ENCODE data around the gene AGAP1.

The AGAP1 gene

GRCh38 chr2:235614176-235614860 is 120.5 kb downstream of the AGAP1 start:
- H3K36me3 ChIP-seq (ENCODE audit: control insufficient read depth, insufficient read depth, low read length) = no peaks in the 10 kb centered on the region
- DNase-seq (ENCODE audit: low read depth, low spot score) = no peak
- H3K4me3 ChIP-seq (ENCODE audit: low read length) = no peak overlapping the region
- WGBS (ENCODE audit: insufficient coverage, insufficient read length) = no CpG with 5 or more reads among the region's 14 CpGs
- no peaks in the 10 kb centered on the region for H3K9me3 ChIP-seq (ENCODE audit: control insufficient read depth, insufficient read depth, low read length)
- H3K4me1 ChIP-seq (ENCODE audit: control insufficient read depth, insufficient read depth, low read length) = peaks cover 2% of the 10 kb centered on the region; the same call in 1 of the 2 replicates
- H3K27ac ChIP-seq (ENCODE audit: low read length) = no peak overlapping the region
- no peaks in the 10 kb centered on the region for H3K27me3 ChIP-seq (ENCODE audit: control insufficient read depth, insufficient read depth, low read length)

DNA sequence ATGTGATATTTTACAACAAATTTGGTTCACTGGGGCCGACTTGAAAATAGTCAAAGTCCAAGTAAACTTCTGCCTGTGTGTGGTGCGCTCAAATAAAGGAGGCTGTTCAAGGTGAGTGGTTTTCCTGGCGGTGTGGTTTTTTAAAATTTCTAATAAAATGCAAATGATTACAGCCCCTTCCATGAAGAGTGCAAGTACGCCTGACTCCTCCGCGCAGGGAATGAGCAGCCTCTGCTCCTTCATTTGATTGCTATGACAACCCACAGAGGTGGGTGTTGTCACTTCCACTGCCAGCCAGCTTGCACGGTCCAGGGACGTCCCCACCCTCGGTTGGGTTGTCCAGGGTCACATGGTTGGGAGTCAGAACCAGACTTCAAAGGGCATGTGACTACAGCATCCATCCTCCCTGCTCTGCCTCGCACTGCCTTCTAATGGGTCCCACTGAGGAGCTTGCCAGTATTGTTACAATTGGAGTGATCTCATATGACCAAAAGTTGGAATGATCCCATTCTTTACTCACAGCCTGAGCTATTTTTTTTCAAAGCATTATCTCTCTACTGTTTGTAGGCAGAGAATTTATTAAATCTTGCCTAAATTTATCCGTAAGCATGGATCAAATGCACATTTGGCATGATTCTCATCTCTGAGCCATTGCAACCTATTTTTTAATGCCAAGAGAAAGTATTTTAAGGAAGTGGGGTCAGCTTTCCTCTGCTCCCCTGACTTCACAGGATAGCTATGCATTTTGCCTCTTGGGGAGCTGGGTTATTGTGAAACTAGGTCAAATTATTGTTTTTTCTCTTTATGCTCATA is 121.3 kb downstream of the AGAP1 start:
- H3K27me3 ChIP-seq (ENCODE audit: control insufficient read depth, insufficient read depth, low read length) = no peaks in the 10 kb centered on the region
- no peak overlapping the region for H3K27ac ChIP-seq (ENCODE audit: low read length)
- no peak for DNase-seq (ENCODE audit: low read depth, low spot score)
- no peaks in the 10 kb centered on the region for H3K9me3 ChIP-seq (ENCODE audit: control insufficient read depth, insufficient read depth, low read length)
- H3K36me3 ChIP-seq (ENCODE audit: control insufficient read depth, insufficient read depth, low read length) = no peaks in the 10 kb centered on the region
- no CpG with 5 or more reads among the region's 11 CpGs for WGBS (ENCODE audit: insufficient coverage, insufficient read length)
- no peak overlapping the region for H3K4me3 ChIP-seq (ENCODE audit: low read length)
- peaks cover 2% of the 10 kb centered on the region; the same call in 1 of the 2 replicates for H3K4me1 ChIP-seq (ENCODE audit: control insufficient read depth, insufficient read depth, low read length)

- Histone ChIP-seq H3K36me3 (ENCODE audit: control insufficient read depth, insufficient read depth, low read length) (no peaks in the 10 kb centered on the region), H3K27me3 (ENCODE audit: control insufficient read depth, insufficient read depth, low read length) (no peaks in the 10 kb centered on the region), H3K9me3 (ENCODE audit: control insufficient read depth, insufficient read depth, low read length) (no peaks in the 10 kb centered on the region), H3K4me1 (ENCODE audit: control insufficient read depth, insufficient read depth, low read length) (0 out of 2 replicates have a peak, but pooled peaks cover 2% of the 10 kb centered on the region), H3K4me3 (ENCODE audit: low read length) (no peak overlapping the region), H3K27ac (ENCODE audit: low read length) (no peak overlapping the region)
- DNase-seq (ENCODE audit: low read depth, low spot score) = no peak
- WGBS (ENCODE audit: insufficient coverage, insufficient read length) = no CpG with 5 or more reads among the region's 2 CpGs
These were observed 123.0 kb downstream of the AGAP1 start for GRCh38 chr2:235616885-235617284.

- Histone ChIP-seq H3K27ac (ENCODE audit: low read length) (no peak overlapping the region), H3K4me1 (ENCODE audit: control insufficient read depth, insufficient read depth, low read length) (peaks cover under 1% of the 10 kb centered on the region; the same call in 1 of the 2 replicates), H3K4me3 (ENCODE audit: low read length) (no peak overlapping the region), H3K9me3 (ENCODE audit: control insufficient read depth, insufficient read depth, low read length) (no peaks in the 10 kb centered on the region), H3K36me3 (ENCODE audit: control insufficient read depth, insufficient read depth, low read length) (no peaks in the 10 kb centered on the region), H3K27me3 (ENCODE audit: control insufficient read depth, insufficient read depth, low read length) (no peaks in the 10 kb centered on the region)
- no peak for DNase-seq (ENCODE audit: low read depth, low spot score)
- no CpG with 5 or more reads among the region's 7 CpGs for whole genome bisulfite sequencing (ENCODE audit: insufficient coverage, insufficient read length)
These were observed 124.2 kb downstream of the AGAP1 start for GRCh38 chr2:235618039-235618438.

GRCh38 chr2:235619544-235619943 is 125.7 kb downstream of the AGAP1 start:
- no peaks in the 10 kb centered on the region for H3K27me3 ChIP-seq (ENCODE audit: control insufficient read depth, insufficient read depth, low read length)
- H3K36me3 ChIP-seq (ENCODE audit: control insufficient read depth, insufficient read depth, low read length) = no peaks in the 10 kb centered on the region
- DNase-seq (ENCODE audit: low read depth, low spot score) = no peak
- no peak overlapping the region for H3K27ac ChIP-seq (ENCODE audit: low read length)
- no peaks in the 10 kb centered on the region for H3K9me3 ChIP-seq (ENCODE audit: control insufficient read depth, insufficient read depth, low read length)
- H3K4me3 ChIP-seq (ENCODE audit: low read length) = no peak overlapping the region
- peaks cover 4% of the 10 kb centered on the region; the same call in 1 of the 2 replicates for H3K4me1 ChIP-seq (ENCODE audit: control insufficient read depth, insufficient read depth, low read length)
- WGBS (ENCODE audit: insufficient coverage, insufficient read length) = no CpG with 5 or more reads among the region's 6 CpGs

GRCh38 chr2:235621736-235622135 is 127.9 kb downstream of the AGAP1 start:
- no peaks in the 10 kb centered on the region for H3K36me3 ChIP-seq (ENCODE audit: control insufficient read depth, insufficient read depth, low read length)
- no peak for DNase-seq (ENCODE audit: low read depth, low spot score)
- WGBS (ENCODE audit: insufficient coverage, insufficient read length) = no CpG with 5 or more reads among the region's 7 CpGs
- H3K9me3 ChIP-seq (ENCODE audit: control insufficient read depth, insufficient read depth, low read length) = no peaks in the 10 kb centered on the region
- peaks cover 4% of the 10 kb centered on the region; the same call in 1 of the 2 replicates for H3K4me1 ChIP-seq (ENCODE audit: control insufficient read depth, insufficient read depth, low read length)
- no peak overlapping the region for H3K4me3 ChIP-seq (ENCODE audit: low read length)
- H3K27ac ChIP-seq (ENCODE audit: low read length) = no peak overlapping the region
- H3K27me3 ChIP-seq (ENCODE audit: control insufficient read depth, insufficient read depth, low read length) = no peaks in the 10 kb centered on the region

- peaks cover 4% of the 10 kb centered on the region; the same call in 1 of the 2 replicates for H3K4me1 ChIP-seq (ENCODE audit: control insufficient read depth, insufficient read depth, low read length)
- H3K27ac ChIP-seq (ENCODE audit: low read length) = no peak overlapping the region
- H3K27me3 ChIP-seq (ENCODE audit: control insufficient read depth, insufficient read depth, low read length) = no peaks in the 10 kb centered on the region
- whole genome bisulfite sequencing (ENCODE audit: insufficient coverage, insufficient read length) = no CpG with 5 or more reads among the region's 9 CpGs
- no peaks in the 10 kb centered on the region for H3K36me3 ChIP-seq (ENCODE audit: control insufficient read depth, insufficient read depth, low read length)
- H3K9me3 ChIP-seq (ENCODE audit: control insufficient read depth, insufficient read depth, low read length) = no peaks in the 10 kb centered on the region
- no peak for DNase-seq (ENCODE audit: low read depth, low spot score)
- H3K4me3 ChIP-seq (ENCODE audit: low read length) = no peak overlapping the region
These were observed 129.3 kb downstream of the AGAP1 start for GRCh38 chr2:235623111-235623510.

- Histone ChIP-seq H3K4me3 (ENCODE audit: low read length) (no peak overlapping the region), H3K9me3 (ENCODE audit: control insufficient read depth, insufficient read depth, low read length) (no peaks in the 10 kb centered on the region), H3K27ac (ENCODE audit: low read length) (no peak overlapping the region), H3K27me3 (ENCODE audit: control insufficient read depth, insufficient read depth, low read length) (no peaks in the 10 kb centered on the region), H3K36me3 (ENCODE audit: control insufficient read depth, insufficient read depth, low read length) (no peaks in the 10 kb centered on the region), H3K4me1 (ENCODE audit: control insufficient read depth, insufficient read depth, low read length) (peaks cover 4% of the 10 kb centered on the region; the same call in 1 of the 2 replicates)
- no CpG with 5 or more reads among the region's 2 CpGs for WGBS (ENCODE audit: insufficient coverage, insufficient read length)
- no peak for DNase-seq (ENCODE audit: low read depth, low spot score)
These were observed 129.9 kb downstream of the AGAP1 start for GRCh38 chr2:235623752-235624151.

GRCh38 chr2:235626658-235627057 is 132.8 kb downstream of the AGAP1 start:
- no peak for DNase-seq (ENCODE audit: low read depth, low spot score)
- H3K9me3 ChIP-seq (ENCODE audit: control insufficient read depth, insufficient read depth, low read length) = no peaks in the 10 kb centered on the region
- H3K27me3 ChIP-seq (ENCODE audit: control insufficient read depth, insufficient read depth, low read length) = no peaks in the 10 kb centered on the region
- no peaks in the 10 kb centered on the region for H3K36me3 ChIP-seq (ENCODE audit: control insufficient read depth, insufficient read depth, low read length)
- WGBS (ENCODE audit: insufficient coverage, insufficient read length) = 100% methylated on average over 1 of the region's 5 CpGs
- H3K4me3 ChIP-seq (ENCODE audit: low read length) = no peak overlapping the region
- H3K4me1 ChIP-seq (ENCODE audit: control insufficient read depth, insufficient read depth, low read length) = peaks cover 4% of the 10 kb centered on the region; the same call in 1 of the 2 replicates
- H3K27ac ChIP-seq (ENCODE audit: low read length) = no peak overlapping the region

GRCh38 chr2:235627682-235628081 is 133.8 kb downstream of the AGAP1 start:
- H3K9me3 ChIP-seq (ENCODE audit: control insufficient read depth, insufficient read depth, low read length) = no peaks in the 10 kb centered on the region
- no peak for DNase-seq (ENCODE audit: low read depth, low spot score)
- no peaks in the 10 kb centered on the region for H3K36me3 ChIP-seq (ENCODE audit: control insufficient read depth, insufficient read depth, low read length)
- no peaks in the 10 kb centered on the region for H3K27me3 ChIP-seq (ENCODE audit: control insufficient read depth, insufficient read depth, low read length)
- no CpG with 5 or more reads among the region's 4 CpGs for WGBS (ENCODE audit: insufficient coverage, insufficient read length)
- H3K4me1 ChIP-seq (ENCODE audit: control insufficient read depth, insufficient read depth, low read length) = peaks cover 4% of the 10 kb centered on the region; the same call in 1 of the 2 replicates
- H3K27ac ChIP-seq (ENCODE audit: low read length) = no peak overlapping the region
- no peak overlapping the region for H3K4me3 ChIP-seq (ENCODE audit: low read length)

Measured in iPS DF 6.9 (cell line).